Liver (tissue), 9 donors: ENCODE results near the gene CLTC. TPM values are rescaled to one million over a fixed set of nuclear protein-coding genes. Genes with fewer than 3 reads are reported as not detected.

ENCODE experiments used
- DNase-seq: peaks from one replicate; pipeline ENCODE4 v3.0.0-alpha.2; 2017; ENCODE audit warnings: low spot score
- H3K27ac ChIP-seq, 2 donors: one replicate each; pipeline ENCODE4 v1.7.0; 2013; ENCODE audit warnings: inconsistent platforms in 2 of 2, low read length in 2 of 2, control low read depth in 1 of 2, low read depth in 1 of 2, mild to moderate bottlenecking in 1 of 2
- H3K27me3 ChIP-seq, 4 donors: one replicate each; pipeline versions ENCODE4 v1.6.1 to v1.7.0; 2013; ENCODE audit warnings: low read length in 3 of 4, inconsistent platforms in 1 of 4, mild to moderate bottlenecking in 1 of 4, moderate library complexity in 1 of 4; ENCODE audit not compliant: control insufficient read depth in 4 of 4, insufficient read depth in 4 of 4
- H3K36me3 ChIP-seq, 4 donors: one replicate each; pipeline versions ENCODE4 v1.6.1 to v1.7.0; 2013; ENCODE audit warnings: low read length in 3 of 4, mild to moderate bottlenecking in 3 of 4, low read depth in 1 of 4, moderate library complexity in 1 of 4; ENCODE audit not compliant: control insufficient read depth in 4 of 4, insufficient read depth in 3 of 4
- H3K4me1 ChIP-seq, 4 donors: one replicate each; pipeline versions ENCODE4 v1.6.1 to v1.7.0; 2013; ENCODE audit warnings: low read length in 3 of 4, mild to moderate bottlenecking in 3 of 4, moderate library complexity in 1 of 4; ENCODE audit not compliant: control insufficient read depth in 4 of 4, insufficient read depth in 4 of 4
- H3K4me3 ChIP-seq, 3 donors: one replicate each; pipeline versions ENCODE4 v1.6.1 to v1.7.0; 2013; ENCODE audit warnings: low read length in 3 of 3, control low read depth in 1 of 3, low read depth in 1 of 3, mild to moderate bottlenecking in 1 of 3
- H3K9ac ChIP-seq, 2 donors: one replicate each; pipeline ENCODE4 v1.7.0; 2013; ENCODE audit warnings: low read length in 2 of 2, mild to moderate bottlenecking in 2 of 2, moderate library complexity in 2 of 2, control low read depth in 1 of 2, low read depth in 1 of 2
- H3K9me3 ChIP-seq, 4 donors: one replicate each; pipeline versions ENCODE4 v1.6.1 to v1.7.0; 2013; ENCODE audit warnings: low read length in 3 of 4; ENCODE audit not compliant: control insufficient read depth in 4 of 4
- CTCF ChIP-seq: fragments of 150-350 bp; IDR thresholded peaks from 2 replicates; pipeline ENCODE4 v1.5.1; 2017; ENCODE audit warnings: improper control_type of control experiment, low read depth, low read length; ENCODE audit not compliant: missing input control
- GABPA ChIP-seq, 2 donors: IDR thresholded peaks in 1 of 2; conservative IDR thresholded peaks in 1 of 2; 2 replicates each; pipeline ENCODE4 v1.6.1; 2016; ENCODE audit warnings: antibody characterized with exemption in 2 of 2, mild to moderate bottlenecking in 1 of 2, moderate library complexity in 1 of 2
- HNF4A ChIP-seq, 2 donors: conservative IDR thresholded peaks; 2 replicates each; pipeline ENCODE4 v1.6.1; 2016; ENCODE audit warnings: antibody characterized with exemption in 2 of 2, mild to moderate bottlenecking in 2 of 2
- HNF4G ChIP-seq: IDR thresholded peaks from 2 replicates; pipeline ENCODE4 v1.6.1; 2016; ENCODE audit warnings: antibody characterized with exemption
- MAX ChIP-seq: IDR thresholded peaks from 2 replicates; pipeline ENCODE4 v1.6.1; 2016; ENCODE audit warnings: antibody characterized with exemption
- RAD21 ChIP-seq, 2 donors: IDR thresholded peaks; 2 replicates each; pipeline ENCODE4 v1.6.1; 2016; ENCODE audit warnings: antibody characterized with exemption in 2 of 2, mild to moderate bottlenecking in 2 of 2
- ZBTB33 ChIP-seq: IDR thresholded peaks from 2 replicates; pipeline ENCODE4 v1.6.1; 2016; ENCODE audit warnings: antibody characterized with exemption
- WGBS: extraction: QIAGEN DNeasy Blood & Tissue Kit; methylation state at CpG from one replicate; pipeline ENCODE4 v1.1.7; 2013; 5-methylcytosine and 5-hydroxymethylcytosine counted together
- polyA plus RNA-seq, 2 donors: library from polyadenylated mRNA; stranded (reverse) in 1 of 2; unstranded in 1 of 2; fragments of 200-250 nt in 1 of 2; fragments of >200 nt in 1 of 2; fragmentation: Nextera tagmentation in 1 of 2; extraction: Ambion mirVana in 1 of 2; gene quantifications; one replicate each; pipeline versions ENCODE4 v1.2.1 to v1.2.3, GENCODE V29; 2013 to 2015
- total RNA-seq, 2 donors: library from RNA; depleted of rRNA; stranded (reverse); fragments of >200 nt; gene quantifications; one replicate each; pipeline ENCODE4 v1.2.3, GENCODE V29; 2014
- donor health status: healthy.
- donor health status: healthy.
- donor health status: healthy.
- donor health status: healthy.
- donor health status: healthy.

The CLTC gene
- total and polyA plus RNA-seq, 4 donors, result 59.9 to 282 (median 172) TPM

DNA sequence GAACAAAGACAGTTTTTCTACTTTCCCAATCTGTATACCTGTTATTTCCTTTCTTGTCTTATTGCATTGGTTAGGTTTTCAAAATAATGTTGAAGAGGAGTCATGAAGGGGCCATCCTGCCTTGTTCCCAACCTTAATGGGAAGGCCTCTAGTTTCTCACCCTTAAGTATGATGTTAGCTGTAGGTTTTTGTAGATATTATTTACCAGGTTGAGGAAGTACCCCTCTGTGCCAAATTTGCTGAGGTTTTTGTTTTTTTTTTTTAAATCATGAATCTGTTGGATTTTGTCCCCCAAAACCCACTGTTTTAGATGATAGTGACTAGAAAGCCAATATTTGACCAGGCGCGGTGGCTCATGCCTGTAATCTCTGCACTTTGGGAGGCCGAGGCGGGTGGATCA, 124.1 kb downstream of the CLTC start (continued):
- TF ChIP-seq CTCF, result no peak

DNA sequence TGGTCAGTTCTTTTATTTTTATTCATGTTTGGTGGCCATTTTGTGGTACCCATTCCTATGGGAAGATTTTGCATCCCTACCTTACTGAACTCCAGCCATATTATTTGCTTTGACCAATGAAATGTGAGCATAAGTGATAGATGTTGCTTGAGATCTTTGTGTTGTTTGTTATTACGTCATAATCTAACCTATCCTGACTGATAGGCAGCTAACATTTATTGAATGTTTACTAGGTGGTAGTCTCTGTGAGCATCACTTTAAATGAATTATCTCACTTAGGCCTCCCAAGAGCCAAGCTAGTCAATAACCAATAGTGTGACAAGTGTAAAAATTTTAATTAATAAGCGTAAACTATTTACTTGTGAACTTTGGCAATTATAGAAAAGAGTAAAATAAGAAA, 125.3 kb downstream of the CLTC start:
- Histone ChIP-seq H3K36me3 (peaks cover 0 to 6% (median 2%) of the 10 kb centered on the region in 4 donors), H3K27me3 (no peaks in the 10 kb centered on the region), H3K9ac (no peak overlapping the region), H3K4me1 (peaks cover 0 to 4% (median 0%) of the 10 kb centered on the region in 4 donors), H3K9me3 (no peaks in the 10 kb centered on the region), H3K4me3 (no peak overlapping the region), H3K27ac (no peak overlapping the region)
- 93% methylated on average over 2 of the region's 2 CpGs for WGBS
- no peak for DNase-seq
- TF ChIP-seq ZBTB33, result no peak
- no peak for TF ChIP-seq MAX
- TF ChIP-seq HNF4G, result no peak
- no peak for TF ChIP-seq GABPA (IDR thresholded peaks at IDR 0.05 in 1 of 2, conservative IDR thresholded peaks at IDR 0.05 in 1 of 2)
- TF ChIP-seq HNF4A (conservative IDR thresholded peaks at IDR 0.05), result no peak
- TF ChIP-seq RAD21 (IDR thresholded peaks at IDR 0.05), result no peak

Other genes starting within 250 kb of the CLTC start
- gene DHX40, start 54.3 kb upstream of the CLTC start, total RNA-seq, result 10 to 100 TPM; 15.9 to 20.7 TPM
- 1 to 10 TPM; 3.8 to 6.5 TPM for gene DHX40, start 54.3 kb upstream of the CLTC start, polyA plus RNA-seq
- gene PTRH2, start 87.5 kb downstream of the CLTC start, total RNA-seq, result 10 to 100 TPM in 1 of 2 donors, 1 to 10 TPM in 1; 9.7 to 23.4 TPM
- gene PTRH2, start 87.5 kb downstream of the CLTC start, polyA plus RNA-seq, result 10 to 100 TPM; 22.7 to 39.1 TPM
- 100 to 1,000 TPM in 1 of 2 donors, 10 to 100 TPM in 1; 58.1 to 118 TPM for gene VMP1, start 87.8 kb downstream of the CLTC start, total RNA-seq
- gene VMP1, start 87.8 kb downstream of the CLTC start, polyA plus RNA-seq, result 10 to 100 TPM; 46.4 to 85.0 TPM